Fibroblast of lung (primary cell): Measurements from ENCODE around the gene EPS8L2. TPM values are rescaled to one million over a fixed set of nuclear protein-coding genes. Genes with fewer than 3 reads are reported as not detected.

ENCODE experiments used
- DNase-seq, 2 donors: peaks; one replicate each; pipeline versions ENCODE4 v3.0.0 to v3.0.0-alpha.2; 2010; ENCODE audit warnings: low read depth in 2 of 2
- H2AFZ ChIP-seq: 2 replicates; pipeline ENCODE4 v1.5.1; 2012; ENCODE audit warnings: low read length, control low read depth, inconsistent platforms
- H3K27ac ChIP-seq: 2 replicates; pipeline ENCODE4 v1.5.1; 2011; ENCODE audit warnings: low read length, control low read depth; ENCODE audit not compliant: insufficient read depth
- H3K27me3 ChIP-seq: 2 replicates; pipeline ENCODE4 v1.5.1; 2011; ENCODE audit warnings: mild to moderate bottlenecking, low read length; ENCODE audit not compliant: control insufficient read depth, insufficient read depth
- H3K36me3 ChIP-seq: 2 replicates; pipeline ENCODE4 v1.5.1; 2011; ENCODE audit warnings: low read length; ENCODE audit not compliant: control insufficient read depth, insufficient read depth
- H3K4me1 ChIP-seq: 2 replicates; pipeline ENCODE4 v1.5.1; 2011; ENCODE audit warnings: low read length; ENCODE audit not compliant: control insufficient read depth, insufficient read depth; ENCODE audit errors: extremely low read depth
- H3K4me2 ChIP-seq: 2 replicates; pipeline ENCODE4 v1.5.1; 2011; ENCODE audit warnings: low read length, control low read depth; ENCODE audit not compliant: insufficient read depth; ENCODE audit errors: extremely low read depth
- H3K4me3 ChIP-seq, 4 experiments: fragments of 200-600 bp in 1 of 4; sonication (generic) in 1 of 4; replicated peaks in 1 of 4; 2 replicates each; pipeline ENCODE4 v1.5.1; 2011 to 2016; ENCODE audit warnings: low read length in 4 of 4, low read depth in 3 of 4, mild to moderate bottlenecking in 3 of 4, control low read depth in 2 of 4, inconsistent platforms in 1 of 4, mixed read lengths in 1 of 4; ENCODE audit not compliant: insufficient read depth in 1 of 4; ENCODE audit errors: control extremely low read depth in 1 of 4
- H3K79me2 ChIP-seq: 2 replicates; pipeline ENCODE4 v1.5.1; 2012; ENCODE audit warnings: mild to moderate bottlenecking, low read length, inconsistent platforms; ENCODE audit not compliant: control insufficient read depth, insufficient read depth
- H3K9ac ChIP-seq: 2 replicates; pipeline ENCODE4 v1.5.1; 2011; ENCODE audit warnings: mild to moderate bottlenecking, low read length, control low read depth; ENCODE audit not compliant: insufficient read depth
- H3K9me3 ChIP-seq: 2 replicates; pipeline ENCODE4 v1.5.1; 2012; ENCODE audit warnings: low read depth, low read length; ENCODE audit not compliant: control insufficient read depth, insufficient read depth
- H4K20me1 ChIP-seq: 2 replicates; pipeline ENCODE4 v1.5.1; 2011; ENCODE audit warnings: low read length; ENCODE audit not compliant: control insufficient read depth, insufficient read depth; ENCODE audit errors: extremely low read depth
- EZH2 ChIP-seq: IDR thresholded peaks from 2 replicates; pipeline ENCODE4 v1.5.1; 2012; ENCODE audit warnings: low read length, control low read depth, mild to moderate bottlenecking; ENCODE audit errors: missing control alignments
- polyA plus RNA-seq, 2 donors: library from polyadenylated mRNA; depleted of rRNA in 1 of 2; stranded (reverse) in 1 of 2; unstranded in 1 of 2; fragments of >200 nt; gene quantifications; 2 replicates each; pipeline ENCODE4 v1.2.1, GENCODE V29; 2011 to 2012; ENCODE audit warnings: missing spikeins in 1 of 2
- total RNA-seq: library from RNA; depleted of rRNA; stranded (reverse); fragments of >200 nt; gene quantifications from 2 replicates; pipeline ENCODE4 v1.2.1, GENCODE V29; 2014
- TF ChIP-seq, protein P1 (sequence below), 2 donors: IDR thresholded peaks in 1 of 2; conservative IDR thresholded peaks in 1 of 2; 1 replicate in 1 of 2; 2 replicates in 1 of 2; pipeline ENCODE4 v1.5.1; 2011 to 2012; ENCODE audit warnings: low read length in 2 of 2, control low read depth in 1 of 2, inconsistent platforms in 1 of 2, low read depth in 1 of 2, mild to moderate bottlenecking in 1 of 2

EPS8L2 gene
- total and polyA plus RNA-seq, 2 donors (not counting 1 experiment from before 2014, with no cell fraction given) = 18.4 to 54.2 TPM

DNA sequence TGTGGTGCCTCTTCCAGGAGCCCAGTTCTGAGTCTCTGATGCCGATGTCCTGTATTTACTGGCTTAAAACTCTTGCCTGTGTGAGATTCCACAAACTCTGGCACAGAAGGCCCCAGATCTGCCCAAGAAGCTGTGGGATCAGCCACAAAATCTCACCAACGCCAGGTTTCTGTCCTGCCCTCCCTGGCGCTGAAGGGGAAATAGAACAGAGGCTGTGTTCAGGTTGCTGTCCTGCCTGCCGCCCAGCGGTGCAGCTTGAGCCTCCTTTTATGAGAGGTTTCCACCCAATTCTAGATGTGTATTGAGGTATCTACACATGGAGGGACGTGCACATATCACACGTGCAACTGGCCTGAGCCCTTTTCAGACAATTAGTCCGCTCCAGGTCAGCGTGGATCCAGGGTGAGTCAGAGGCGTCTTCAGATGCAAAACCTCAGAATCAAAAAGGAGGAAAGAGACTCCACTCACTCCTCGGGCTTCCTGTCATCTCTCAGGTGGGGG, 8.2 kb upstream of the EPS8L2 start:
- Histone ChIP-seq H3K4me1 (peaks cover 17% of the 10 kb centered on the region), H2AFZ (no peak overlapping the region), H3K9me3 (no peaks in the 10 kb centered on the region), H3K79me2 (peaks cover 24% of the 10 kb centered on the region), H3K4me2 (peak overlapping the region; percentile 2), H3K27ac (peak overlapping the region; percentile 43), H3K27me3 (no peaks in the 10 kb centered on the region), H4K20me1 (no peaks in the 10 kb centered on the region), H3K4me3 (no peak overlapping the region), H3K36me3 (peaks cover 11% of the 10 kb centered on the region), H3K9ac (no peak overlapping the region)
- peak in 1 of 2 donors; percentile 76 for DNase-seq
- TF ChIP-seq, protein P1, sequence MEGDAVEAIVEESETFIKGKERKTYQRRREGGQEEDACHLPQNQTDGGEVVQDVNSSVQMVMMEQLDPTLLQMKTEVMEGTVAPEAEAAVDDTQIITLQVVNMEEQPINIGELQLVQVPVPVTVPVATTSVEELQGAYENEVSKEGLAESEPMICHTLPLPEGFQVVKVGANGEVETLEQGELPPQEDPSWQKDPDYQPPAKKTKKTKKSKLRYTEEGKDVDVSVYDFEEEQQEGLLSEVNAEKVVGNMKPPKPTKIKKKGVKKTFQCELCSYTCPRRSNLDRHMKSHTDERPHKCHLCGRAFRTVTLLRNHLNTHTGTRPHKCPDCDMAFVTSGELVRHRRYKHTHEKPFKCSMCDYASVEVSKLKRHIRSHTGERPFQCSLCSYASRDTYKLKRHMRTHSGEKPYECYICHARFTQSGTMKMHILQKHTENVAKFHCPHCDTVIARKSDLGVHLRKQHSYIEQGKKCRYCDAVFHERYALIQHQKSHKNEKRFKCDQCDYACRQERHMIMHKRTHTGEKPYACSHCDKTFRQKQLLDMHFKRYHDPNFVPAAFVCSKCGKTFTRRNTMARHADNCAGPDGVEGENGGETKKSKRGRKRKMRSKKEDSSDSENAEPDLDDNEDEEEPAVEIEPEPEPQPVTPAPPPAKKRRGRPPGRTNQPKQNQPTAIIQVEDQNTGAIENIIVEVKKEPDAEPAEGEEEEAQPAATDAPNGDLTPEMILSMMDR (conservative IDR thresholded peaks at IDR 0.05 in 1 of 2, IDR thresholded peaks at IDR 0.05 in 1 of 2; ENCODE audit: low read depth in 1 of 2, low read length in 2 of 2) = no peak
- no peak for TF ChIP-seq EZH2

DNA sequence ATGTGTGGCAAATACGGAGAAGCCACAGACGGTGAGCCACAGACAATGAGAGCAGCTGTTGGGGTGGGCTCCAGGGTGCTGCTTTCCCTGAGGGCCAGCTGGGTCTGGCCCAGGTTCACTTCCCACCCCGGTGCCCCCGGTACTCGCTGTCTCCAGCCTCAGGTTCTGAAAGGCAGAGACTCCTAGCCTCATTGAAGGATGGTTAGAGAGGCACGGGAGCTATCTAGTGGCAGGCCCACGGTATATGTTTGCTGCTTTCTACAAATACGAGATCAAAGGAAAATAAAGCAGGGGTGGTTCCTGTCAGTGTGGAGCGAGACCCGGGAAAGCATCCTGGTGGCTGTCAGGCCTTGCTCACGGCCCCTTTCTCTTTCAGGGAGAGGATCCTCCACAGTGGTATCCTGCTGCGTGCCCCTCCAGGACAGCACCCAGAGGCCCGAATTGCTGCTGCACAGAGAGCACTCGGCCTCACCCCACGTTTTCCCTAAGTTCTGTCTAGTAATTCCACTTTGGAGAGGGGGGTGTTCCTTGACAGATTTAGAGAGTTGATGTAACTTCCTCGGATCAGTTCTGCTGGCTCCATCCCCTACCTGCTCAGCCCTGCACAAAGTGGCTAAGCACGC, 7.4 kb upstream of the EPS8L2 start:
- H4K20me1 ChIP-seq = no peaks in the 10 kb centered on the region
- TF ChIP-seq, protein P1 (conservative IDR thresholded peaks at IDR 0.05 in 1 of 2, IDR thresholded peaks at IDR 0.05 in 1 of 2; ENCODE audit: low read depth in 1 of 2, low read length in 2 of 2) = no peak
- no peak for TF ChIP-seq EZH2
- no peak overlapping the region for H3K4me2 ChIP-seq
- H3K79me2 ChIP-seq = peaks cover 16% of the 10 kb centered on the region
- no peak overlapping the region for H2AFZ ChIP-seq
- peaks cover 9% of the 10 kb centered on the region for H3K36me3 ChIP-seq
- H3K4me3 ChIP-seq = no peak overlapping the region
- peaks cover 11% of the 10 kb centered on the region for H3K4me1 ChIP-seq
- no peak for DNase-seq
- H3K27me3 ChIP-seq = no peaks in the 10 kb centered on the region
- H3K27ac ChIP-seq = no peak overlapping the region
- H3K9me3 ChIP-seq = no peaks in the 10 kb centered on the region
- no peak overlapping the region for H3K9ac ChIP-seq

GRCh38 chr11:699116-699508, 6.9 kb upstream of the EPS8L2 start:
- H3K4me1 ChIP-seq = peaks cover 7% of the 10 kb centered on the region
- H4K20me1 ChIP-seq = no peaks in the 10 kb centered on the region
- no peaks in the 10 kb centered on the region for H3K9me3 ChIP-seq
- TF ChIP-seq, protein P1 (conservative IDR thresholded peaks at IDR 0.05 in 1 of 2, IDR thresholded peaks at IDR 0.05 in 1 of 2; ENCODE audit: low read depth in 1 of 2, low read length in 2 of 2) = no peak
- TF ChIP-seq EZH2 = no peak
- peak in 1 of 2 donors; percentile 18 for DNase-seq
- H3K9ac ChIP-seq = no peak overlapping the region
- H3K4me3 ChIP-seq = no peak overlapping the region
- H3K36me3 ChIP-seq = peaks cover 9% of the 10 kb centered on the region
- H3K79me2 ChIP-seq = peaks cover 11% of the 10 kb centered on the region
- H3K27ac ChIP-seq = no peak overlapping the region
- no peaks in the 10 kb centered on the region for H3K27me3 ChIP-seq
- no peak overlapping the region for H3K4me2 ChIP-seq
- H2AFZ ChIP-seq = no peak overlapping the region
